ENCODE results near the gene TSNAXIP1.

Gene TSNAXIP1

DNA sequence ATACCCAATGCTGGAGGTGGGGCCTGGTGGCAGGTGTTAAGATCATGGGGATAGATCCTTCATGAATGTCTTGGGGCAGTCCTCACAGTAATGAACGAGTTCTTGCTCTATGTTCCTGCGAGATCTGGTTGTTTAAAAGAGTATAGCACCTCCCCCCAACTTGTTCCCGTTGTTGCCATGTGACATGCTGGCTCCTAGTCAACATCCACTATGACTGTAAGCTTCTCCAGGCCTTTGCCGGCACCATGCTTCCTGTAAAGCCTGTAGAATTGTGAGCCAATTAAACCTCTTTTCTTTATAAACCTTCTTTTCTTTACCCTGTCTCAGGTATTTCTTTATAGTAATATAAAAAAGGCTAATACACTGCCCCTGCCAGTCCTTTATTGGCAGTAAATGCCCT lies 33.6 kb upstream of the TSNAXIP1 start:
- in situ Hi-C loops (cut with HindIII; ENCODE audit: low sequenced_read_pairs) = no loop called here
- TF ChIP-seq, protein P1, sequence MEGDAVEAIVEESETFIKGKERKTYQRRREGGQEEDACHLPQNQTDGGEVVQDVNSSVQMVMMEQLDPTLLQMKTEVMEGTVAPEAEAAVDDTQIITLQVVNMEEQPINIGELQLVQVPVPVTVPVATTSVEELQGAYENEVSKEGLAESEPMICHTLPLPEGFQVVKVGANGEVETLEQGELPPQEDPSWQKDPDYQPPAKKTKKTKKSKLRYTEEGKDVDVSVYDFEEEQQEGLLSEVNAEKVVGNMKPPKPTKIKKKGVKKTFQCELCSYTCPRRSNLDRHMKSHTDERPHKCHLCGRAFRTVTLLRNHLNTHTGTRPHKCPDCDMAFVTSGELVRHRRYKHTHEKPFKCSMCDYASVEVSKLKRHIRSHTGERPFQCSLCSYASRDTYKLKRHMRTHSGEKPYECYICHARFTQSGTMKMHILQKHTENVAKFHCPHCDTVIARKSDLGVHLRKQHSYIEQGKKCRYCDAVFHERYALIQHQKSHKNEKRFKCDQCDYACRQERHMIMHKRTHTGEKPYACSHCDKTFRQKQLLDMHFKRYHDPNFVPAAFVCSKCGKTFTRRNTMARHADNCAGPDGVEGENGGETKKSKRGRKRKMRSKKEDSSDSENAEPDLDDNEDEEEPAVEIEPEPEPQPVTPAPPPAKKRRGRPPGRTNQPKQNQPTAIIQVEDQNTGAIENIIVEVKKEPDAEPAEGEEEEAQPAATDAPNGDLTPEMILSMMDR (IDR thresholded peaks at IDR 0.05; ENCODE audit: low read depth, low read length, missing control alignments) = no peak
- DNase-seq (ENCODE audit: low read depth) = no peak

DNA sequence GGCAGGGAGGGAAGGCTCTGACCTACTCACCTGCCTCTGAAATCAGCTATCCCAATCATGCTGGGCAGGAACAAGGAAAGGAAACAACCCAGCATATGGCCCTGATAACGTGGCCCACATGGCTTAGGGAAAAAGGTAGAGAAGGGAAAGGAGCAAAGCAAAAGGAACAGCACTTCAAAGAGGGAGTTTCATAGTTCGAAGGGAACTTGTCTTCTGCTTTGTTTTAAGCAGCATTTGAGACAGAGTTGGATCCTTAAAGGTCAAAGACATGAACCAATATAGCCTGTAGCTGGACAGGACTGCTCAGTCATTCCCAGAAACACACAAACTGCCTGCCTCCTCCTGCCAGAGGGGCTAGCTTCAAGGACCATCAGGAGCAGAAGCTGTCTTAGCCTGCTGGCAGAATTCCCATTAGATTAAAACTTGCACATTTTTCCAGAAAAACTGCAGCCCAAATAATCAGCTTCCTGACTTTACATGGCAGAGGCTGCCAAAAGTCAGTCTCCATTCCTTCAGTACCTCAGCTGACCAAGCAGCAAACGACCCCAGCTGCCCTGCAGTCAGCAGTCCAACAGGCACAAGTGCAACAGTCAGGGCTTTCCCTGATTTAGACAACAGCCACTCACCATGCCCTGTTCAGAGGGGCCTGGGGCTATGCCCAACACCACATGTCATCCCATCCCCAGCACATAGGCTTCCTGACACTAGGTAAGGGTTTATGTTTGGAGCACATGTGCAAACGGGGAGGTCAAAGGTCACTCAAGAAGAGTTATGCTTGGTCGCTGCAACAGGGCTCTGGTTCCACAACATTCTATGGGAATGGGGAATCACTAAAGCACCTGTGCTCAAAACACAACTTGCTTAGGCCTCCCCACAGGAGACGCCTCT lies 32.9 kb upstream of the TSNAXIP1 start:
- no peak for DNase-seq (ENCODE audit: low read depth)

More for the DNA sequence above, 33.6 kb upstream of the TSNAXIP1 start:
- H3K4me3 ChIP-seq (ENCODE audit: low read depth, low read length) = no peak overlapping the region

GRCh38 chr16:67774457-67774853 lies 32.2 kb upstream of the TSNAXIP1 start:
- no peak for DNase-seq (ENCODE audit: low read depth)
- TF ChIP-seq, protein P1 (IDR thresholded peaks at IDR 0.05; ENCODE audit: low read depth, low read length, missing control alignments) = no peak
- in situ Hi-C loops (cut with HindIII; ENCODE audit: low sequenced_read_pairs) = no loop called here
- no peak overlapping the region for H3K4me3 ChIP-seq (ENCODE audit: low read depth, low read length)

More for the DNA sequence above, 32.9 kb upstream of the TSNAXIP1 start:
- in situ Hi-C loops (cut with HindIII; ENCODE audit: low sequenced_read_pairs) = no loop called here
- TF ChIP-seq, protein P1 (IDR thresholded peaks at IDR 0.05; ENCODE audit: low read depth, low read length, missing control alignments) = no peak
- no peak overlapping the region for H3K4me3 ChIP-seq (ENCODE audit: low read depth, low read length)

DNA sequence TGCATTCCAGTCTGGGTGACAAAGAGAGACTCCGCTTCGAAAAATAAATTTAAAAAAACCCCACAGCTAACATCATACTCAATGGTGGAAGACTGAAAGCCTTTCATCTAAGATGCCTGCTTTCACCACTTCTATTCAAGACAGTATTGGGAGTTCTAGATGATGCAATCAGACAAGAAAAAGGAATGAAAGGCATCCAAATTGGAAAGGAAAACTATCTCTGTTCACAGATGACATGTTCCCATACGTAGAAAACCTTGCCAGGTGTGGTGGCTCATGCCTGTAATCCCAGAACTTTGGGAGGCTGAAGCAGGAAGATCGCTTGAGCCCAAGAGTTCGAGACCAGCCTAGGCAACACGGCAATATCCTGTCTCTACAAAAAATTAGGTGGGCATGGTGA lies 31.4 kb upstream of the TSNAXIP1 start:
- in situ Hi-C loops (cut with HindIII; ENCODE audit: low sequenced_read_pairs) = no loop called here
- no peak overlapping the region for H3K4me3 ChIP-seq (ENCODE audit: low read depth, low read length)
- no peak for DNase-seq (ENCODE audit: low read depth)
- TF ChIP-seq, protein P1 (IDR thresholded peaks at IDR 0.05; ENCODE audit: low read depth, low read length, missing control alignments) = no peak

- no peak for DNase-seq (ENCODE audit: low read depth)
- in situ Hi-C loops (cut with HindIII; ENCODE audit: low sequenced_read_pairs) = no loop called here
- H3K4me3 ChIP-seq (ENCODE audit: low read depth, low read length) = no peak overlapping the region
- TF ChIP-seq, protein P1 (IDR thresholded peaks at IDR 0.05; ENCODE audit: low read depth, low read length, missing control alignments) = no peak
These were observed 27.3 kb upstream of the TSNAXIP1 start for GRCh38 chr16:67779256-67780014.

GRCh38 chr16:67780847-67781564 lies 25.7 kb upstream of the TSNAXIP1 start:
- no peak overlapping the region for H3K4me3 ChIP-seq (ENCODE audit: low read depth, low read length)

More at GRCh38 chr16:67780847-67781564, 25.7 kb upstream of the TSNAXIP1 start:
- DNase-seq (ENCODE audit: low read depth) = no peak
- in situ Hi-C loops (cut with HindIII; ENCODE audit: low sequenced_read_pairs) = no loop called here
- TF ChIP-seq, protein P1 (IDR thresholded peaks at IDR 0.05; ENCODE audit: low read depth, low read length, missing control alignments) = no peak
